Occipital lobe (tissue), 2 donors: ENCODE measurements around the gene CCDC102B. TPM values are rescaled to one million over a fixed set of nuclear protein-coding genes. Genes with fewer than 3 reads are reported as not detected.
"Not testable (repeated sequence)": the region's sequence is repeated elsewhere in the genome, so short reads cannot be mapped to it uniquely, and the experiment has no call there.

Experiments used
- DNase-seq: peaks from one replicate; lab custom pipeline; 2025; lab: John Stamatoyannopoulos, UW
- total RNA-seq: library from RNA; depleted of rRNA; stranded (reverse); fragments of >200 nt; gene quantifications from one replicate; pipeline ENCODE4 v1.2.3, GENCODE V29; 2014

Gene CCDC102B
- 20.1 TPM for total RNA-seq

- no peak for DNase-seq
Measured at GRCh38 chr18:68797871-68798270, at the start of gene CCDC102B. TSS of gene CCDC102B (plus strand) at chr18:68798080. CDS start at chr18:68836764, 38,684 bp downstream.

- DNase-seq: no peak
Measured at GRCh38 chr18:68757126-68757525, 40.8 kb upstream of the CCDC102B start.

- DNase-seq: no peak
Measured at GRCh38 chr18:68759308-68759707, 38.6 kb upstream of the CCDC102B start.

GRCh38 chr18:68763083-68763482, 34.8 kb upstream of the CCDC102B start:
- DNase-seq: no peak

- DNase-seq: no peak
Measured at GRCh38 chr18:68764016-68764415, 33.9 kb upstream of the CCDC102B start.

- DNase-seq: no peak
Measured at GRCh38 chr18:68766433-68766832, 31.4 kb upstream of the CCDC102B start.

- DNase-seq: no peak
Measured at GRCh38 chr18:68769461-68769860, 28.4 kb upstream of the CCDC102B start.

- no peak for DNase-seq
Measured at GRCh38 chr18:68772268-68772667, 25.6 kb upstream of the CCDC102B start.

GRCh38 chr18:68778280-68778886, 19.5 kb upstream of the CCDC102B start:
- no peak for DNase-seq

- no peak for DNase-seq
Measured at GRCh38 chr18:68779169-68779568, 18.7 kb upstream of the CCDC102B start.

- no peak for DNase-seq
Measured at GRCh38 chr18:68780802-68781635, 16.9 kb upstream of the CCDC102B start.

GRCh38 chr18:68783506-68783905, 14.4 kb upstream of the CCDC102B start:
- DNase-seq: no peak

- DNase-seq: no peak
Measured at GRCh38 chr18:68784071-68784470, 13.8 kb upstream of the CCDC102B start.

- not testable (repeated sequence) for DNase-seq
Measured at GRCh38 chr18:68790290-68790689, 7.6 kb upstream of the CCDC102B start.

- no peak for DNase-seq
Measured at GRCh38 chr18:68791801-68792200, 6.1 kb upstream of the CCDC102B start.

- no peak for DNase-seq
Measured at GRCh38 chr18:68793951-68794350, 3.9 kb upstream of the CCDC102B start.

- no peak for DNase-seq
Measured at GRCh38 chr18:68796936-68797690, 767 bp upstream of the CCDC102B start.

GRCh38 chr18:68800075-68800474, 2.2 kb downstream of the CCDC102B start:
- no peak for DNase-seq

GRCh38 chr18:68803356-68803755, 5.5 kb downstream of the CCDC102B start:
- DNase-seq: peak; percentile 1

GRCh38 chr18:68817584-68817983, 19.7 kb downstream of the CCDC102B start:
- DNase-seq: no peak

- DNase-seq: no peak
Measured at GRCh38 chr18:68818584-68818983, 20.7 kb downstream of the CCDC102B start.

- no peak for DNase-seq
Measured at GRCh38 chr18:68822926-68823325, 25.0 kb downstream of the CCDC102B start.
